ENCODE measurements around the gene ST7.

GRCh38 chr7:117279203-117279602 is 325.9 kb downstream of the ST7 start:
- TF ChIP-seq CTCF (IDR thresholded peaks at IDR 0.05; ENCODE audit: poor library complexity, severe bottlenecking) (no peak), POLR2AphosphoS5 (IDR thresholded peaks at IDR 0.05) (no peak)
